Iris pigment epithelial cell (primary cell): ENCODE results near the gene MYADML2.
"Not testable (repeated sequence)": the region's sequence is repeated elsewhere in the genome, so short reads cannot be mapped to it uniquely, and the experiment has no call there.

Experiments
- DNase-seq: peaks from one replicate; pipeline ENCODE4 v3.0.0-alpha.2; 2011; ENCODE audit warnings: low read depth

MYADML2 gene

GRCh38 chr17:81958633-81959342, 11.8 kb upstream of the MYADML2 start:
- DNase-seq, result no peak

DNA sequence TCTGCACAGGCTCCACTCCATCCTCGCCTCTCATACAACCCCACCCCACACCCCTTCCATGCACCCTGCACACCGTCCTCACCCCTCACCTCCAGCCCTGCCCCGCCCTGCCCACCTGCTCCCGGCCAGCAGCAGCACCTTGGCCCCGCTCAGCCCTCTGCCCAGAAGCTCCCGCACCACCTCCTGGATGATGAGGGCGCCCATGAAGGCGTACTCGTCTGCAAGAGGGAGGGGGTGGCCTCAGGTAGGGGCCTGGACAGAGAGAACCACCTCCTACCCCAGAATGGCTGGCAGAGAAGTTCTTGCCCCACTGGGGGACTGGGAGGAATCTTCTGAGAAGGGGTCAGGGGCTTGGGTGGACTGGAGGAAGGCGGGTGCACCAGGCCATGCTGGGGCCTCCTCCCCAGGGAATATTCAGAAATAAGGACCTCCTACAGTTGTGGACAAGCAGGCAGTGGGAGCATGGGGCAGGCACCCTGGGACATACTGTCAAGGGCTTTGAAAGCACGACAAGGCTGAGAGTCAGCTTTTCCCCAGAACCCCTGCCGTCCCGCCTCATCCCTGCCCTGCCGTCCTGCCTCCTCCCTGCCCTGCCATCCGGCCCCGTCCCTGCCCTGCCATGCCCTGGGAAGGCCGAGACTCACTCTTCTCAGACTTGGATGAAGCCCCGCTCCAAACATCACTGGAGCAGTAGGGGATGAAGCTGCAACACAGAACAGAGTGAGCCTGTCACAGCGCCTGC, 10.8 kb upstream of the MYADML2 start:
- no peak for DNase-seq

DNA sequence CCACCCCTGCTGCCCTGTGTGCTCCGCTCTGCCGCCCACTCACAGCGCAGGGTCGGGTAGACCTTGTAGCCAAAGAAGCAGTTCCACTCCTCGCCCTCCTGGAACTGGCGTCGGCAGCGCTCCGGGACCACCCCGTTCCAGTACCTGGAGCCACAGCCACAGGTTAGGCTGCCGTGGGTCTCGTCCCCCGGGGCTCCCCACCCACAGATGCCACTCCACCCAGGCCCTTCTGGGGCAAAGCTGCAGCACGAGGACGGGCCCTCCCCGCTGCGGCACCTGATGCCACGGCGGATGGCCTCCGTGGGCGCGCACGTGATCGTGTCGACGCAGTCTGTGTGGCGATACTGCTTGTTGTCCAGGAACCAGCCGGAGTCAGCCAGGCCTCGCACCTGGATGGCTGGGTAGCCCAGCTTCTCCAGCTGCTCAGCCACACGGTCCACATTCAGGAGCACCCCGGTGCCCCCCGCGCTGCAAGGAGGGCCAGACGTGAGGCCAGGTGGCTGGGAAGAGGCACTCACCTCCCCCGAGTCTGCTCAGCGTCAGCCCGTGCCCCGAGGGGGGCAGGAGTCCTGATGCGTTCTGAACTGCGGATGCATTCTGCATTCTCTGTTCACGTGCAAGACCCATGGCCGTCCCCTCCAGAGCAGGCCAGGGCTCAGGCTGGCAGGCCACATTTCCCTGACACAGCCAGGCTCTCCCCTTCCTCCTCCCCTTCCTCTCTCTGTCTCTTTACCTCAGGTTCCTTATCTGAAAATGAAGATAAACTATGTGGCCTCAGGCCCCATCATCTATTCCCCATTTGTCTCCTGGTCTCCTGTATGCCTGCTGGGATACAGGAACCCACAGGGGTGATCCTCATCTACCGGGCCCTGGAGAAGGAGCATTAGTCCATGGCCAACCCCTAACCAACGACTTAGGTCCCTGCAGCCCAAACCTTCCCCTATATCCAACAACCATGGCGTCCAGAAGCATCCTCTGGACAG, 9.9 kb upstream of the MYADML2 start:
- DNase-seq, result no peak

DNA sequence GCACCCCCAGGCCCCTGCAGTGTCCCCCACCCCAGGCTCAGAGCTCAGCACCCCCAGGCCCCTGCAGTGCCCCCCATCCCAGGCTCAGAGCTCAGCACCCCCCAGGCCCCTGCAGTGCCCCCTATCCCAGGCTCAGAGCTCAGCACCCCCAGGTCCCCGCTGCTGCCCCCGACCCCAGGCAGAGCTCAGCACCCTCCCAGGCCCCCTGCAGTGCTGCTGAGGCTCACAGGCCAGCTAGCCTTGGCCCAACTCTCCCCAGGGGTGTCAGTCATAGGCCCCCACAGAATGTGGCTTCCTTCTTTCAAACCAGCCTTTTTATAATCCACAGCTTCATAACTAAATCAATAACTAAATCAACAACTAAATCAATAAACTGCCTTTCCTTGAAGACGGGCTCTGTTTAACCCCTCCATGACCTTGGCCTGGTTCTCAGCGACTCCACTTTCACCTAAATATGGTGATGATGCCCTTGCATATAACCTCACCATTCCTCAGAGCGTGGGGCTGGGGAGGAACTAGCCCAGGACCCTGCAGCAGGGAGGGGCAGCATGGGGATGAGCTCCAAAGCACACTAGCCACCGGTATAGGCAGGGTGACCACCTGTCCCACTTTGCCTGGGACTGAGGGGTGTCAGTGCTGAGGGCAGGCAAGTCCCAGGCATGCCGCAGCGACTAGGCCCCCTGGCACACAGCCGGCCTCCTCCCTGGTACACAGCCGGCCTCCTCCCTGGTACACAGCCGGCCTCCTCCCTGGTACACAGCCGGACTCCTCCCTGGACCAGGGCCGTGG, 8.9 kb upstream of the MYADML2 start:
- no peak for DNase-seq

DNA sequence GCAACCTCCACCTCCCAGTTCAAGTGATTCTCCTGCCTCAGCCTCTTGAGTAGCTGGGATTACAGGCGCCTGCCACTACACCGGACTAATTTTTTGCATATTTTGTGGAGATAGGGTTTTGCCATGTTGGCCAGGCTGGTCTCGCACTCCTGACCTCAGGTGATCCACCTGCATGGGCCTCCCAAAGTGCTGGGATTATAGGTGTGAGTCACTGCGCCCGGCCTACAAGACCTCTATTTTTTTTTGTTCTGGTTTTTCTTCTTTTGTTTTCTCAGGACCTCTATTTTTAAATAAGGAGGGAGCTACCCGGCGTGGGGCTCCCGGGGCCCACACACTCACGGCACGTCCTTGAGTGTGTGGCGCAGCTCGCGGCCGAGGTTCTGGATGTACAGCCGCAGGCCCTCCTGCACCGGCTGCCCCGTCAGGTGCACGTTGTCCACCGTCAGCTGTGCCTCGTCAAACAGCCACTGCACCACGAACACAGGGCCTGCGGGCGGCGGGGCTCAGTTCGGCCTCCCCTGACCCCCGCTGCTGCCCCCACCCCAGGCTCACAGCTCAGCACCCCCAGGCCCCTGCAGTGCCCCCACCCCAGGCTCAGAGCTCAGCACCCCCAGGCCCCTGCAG, 8.1 kb upstream of the MYADML2 start:
- no peak for DNase-seq

GRCh38 chr17:81954131-81955057, 7.4 kb upstream of the MYADML2 start:
- no peak for DNase-seq

GRCh38 chr17:81953443-81953842, 6.4 kb upstream of the MYADML2 start:
- DNase-seq, result not testable (repeated sequence)

DNA sequence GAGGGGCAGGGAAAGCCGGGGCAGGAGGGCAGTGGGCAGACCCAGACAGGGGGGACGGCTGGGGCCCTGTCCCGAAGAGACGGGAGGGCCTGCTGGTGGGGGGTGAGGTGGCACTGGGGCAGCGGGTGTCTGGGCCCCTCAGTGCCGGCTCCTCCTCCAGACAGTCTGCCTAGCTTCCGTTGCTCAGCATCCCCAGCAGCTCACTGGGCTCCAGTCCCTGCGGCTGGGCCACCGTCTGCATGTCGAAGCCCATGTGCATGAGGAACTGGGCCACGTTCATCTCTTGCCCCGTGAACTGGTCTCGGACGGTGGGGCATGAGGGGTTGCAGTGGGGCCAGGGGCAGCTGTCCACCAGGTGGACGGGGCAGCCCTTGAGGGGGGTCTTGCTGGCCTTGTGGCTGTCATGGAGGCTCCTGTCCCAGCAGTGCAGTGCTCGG, 5.8 kb upstream of the MYADML2 start:
- no peak for DNase-seq

GRCh38 chr17:81951785-81952684, 5.0 kb upstream of the MYADML2 start:
- DNase-seq, result no peak

DNA sequence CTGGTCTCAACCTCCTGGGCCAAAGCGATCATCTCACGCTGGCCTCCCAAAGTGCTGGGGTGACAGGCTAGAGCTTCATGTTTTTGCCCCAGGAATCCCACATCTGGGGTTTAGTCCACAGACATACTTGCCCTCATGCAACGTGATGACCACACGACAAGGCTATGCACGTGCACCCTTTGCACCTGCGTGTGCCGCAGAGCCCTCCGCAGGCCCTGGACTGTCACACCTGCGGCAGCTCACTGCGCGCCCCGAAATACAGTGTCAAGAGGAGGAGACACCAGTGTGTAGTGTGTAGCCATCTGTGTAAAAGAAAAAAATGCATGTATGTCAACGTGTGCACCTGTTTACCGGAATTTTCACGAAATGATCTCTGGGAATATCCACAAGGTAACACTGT, 3.5 kb upstream of the MYADML2 start:
- no peak for DNase-seq

- DNase-seq, result no peak
Observed at GRCh38 chr17:81948635-81949378, 1.8 kb upstream of the MYADML2 start.

DNA sequence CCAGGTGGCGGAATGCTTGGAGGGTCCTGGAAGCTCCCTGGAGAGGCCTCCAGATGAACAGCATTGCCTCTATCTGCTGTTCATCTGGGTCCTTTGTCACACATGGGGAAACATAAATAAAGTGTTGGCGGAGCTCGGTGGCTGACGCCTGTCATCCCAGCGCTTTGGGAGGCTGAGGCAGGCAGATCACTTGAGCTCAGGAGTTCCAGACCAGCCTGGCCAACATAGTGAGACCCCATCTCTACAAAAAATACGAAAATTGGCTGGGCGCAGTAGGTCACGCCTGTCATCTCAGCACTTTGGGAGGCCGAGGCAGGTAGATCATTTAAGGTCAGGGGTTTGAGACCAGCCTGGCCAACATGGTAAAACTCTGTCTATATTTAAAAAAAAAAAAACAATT, 2.2 kb downstream of the MYADML2 start:
- no peak for DNase-seq

- no peak for DNase-seq
Observed at GRCh38 chr17:81942167-81942553, 4.9 kb downstream of the MYADML2 start.

DNA sequence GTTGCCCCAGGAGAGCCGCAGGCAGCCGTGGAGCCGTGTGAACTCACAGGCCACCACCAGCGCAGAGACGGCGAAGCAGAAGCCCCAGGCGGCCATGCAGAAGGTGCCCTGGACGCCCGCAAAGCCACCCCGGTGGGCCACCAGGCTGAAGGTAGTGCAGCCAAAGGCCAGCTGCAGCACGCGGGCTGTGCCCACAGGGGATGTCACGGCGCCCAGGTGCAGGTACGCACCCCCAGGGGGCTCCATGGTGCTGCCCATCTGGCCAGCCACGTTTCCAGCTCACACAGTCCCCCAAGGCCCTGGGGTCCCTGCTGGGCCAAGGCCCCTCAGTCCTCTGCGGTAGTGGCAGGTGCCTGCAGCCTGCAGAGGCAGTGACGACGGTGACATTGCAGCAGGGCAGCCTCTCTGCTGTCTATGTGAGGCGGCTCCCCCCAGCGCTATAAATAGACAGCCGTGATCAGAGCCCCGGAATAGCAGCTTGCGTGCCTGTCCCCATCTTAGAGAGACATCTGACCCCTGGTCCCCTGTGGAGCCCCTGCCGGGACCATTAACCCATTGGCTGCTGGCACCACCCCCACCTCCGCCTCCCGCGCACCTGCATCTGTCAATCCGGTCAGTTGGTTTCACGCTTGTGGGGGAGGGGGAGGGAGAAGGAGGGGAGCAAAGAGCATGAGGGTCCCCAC, 5.4 kb downstream of the MYADML2 start:
- no peak for DNase-seq

DNA sequence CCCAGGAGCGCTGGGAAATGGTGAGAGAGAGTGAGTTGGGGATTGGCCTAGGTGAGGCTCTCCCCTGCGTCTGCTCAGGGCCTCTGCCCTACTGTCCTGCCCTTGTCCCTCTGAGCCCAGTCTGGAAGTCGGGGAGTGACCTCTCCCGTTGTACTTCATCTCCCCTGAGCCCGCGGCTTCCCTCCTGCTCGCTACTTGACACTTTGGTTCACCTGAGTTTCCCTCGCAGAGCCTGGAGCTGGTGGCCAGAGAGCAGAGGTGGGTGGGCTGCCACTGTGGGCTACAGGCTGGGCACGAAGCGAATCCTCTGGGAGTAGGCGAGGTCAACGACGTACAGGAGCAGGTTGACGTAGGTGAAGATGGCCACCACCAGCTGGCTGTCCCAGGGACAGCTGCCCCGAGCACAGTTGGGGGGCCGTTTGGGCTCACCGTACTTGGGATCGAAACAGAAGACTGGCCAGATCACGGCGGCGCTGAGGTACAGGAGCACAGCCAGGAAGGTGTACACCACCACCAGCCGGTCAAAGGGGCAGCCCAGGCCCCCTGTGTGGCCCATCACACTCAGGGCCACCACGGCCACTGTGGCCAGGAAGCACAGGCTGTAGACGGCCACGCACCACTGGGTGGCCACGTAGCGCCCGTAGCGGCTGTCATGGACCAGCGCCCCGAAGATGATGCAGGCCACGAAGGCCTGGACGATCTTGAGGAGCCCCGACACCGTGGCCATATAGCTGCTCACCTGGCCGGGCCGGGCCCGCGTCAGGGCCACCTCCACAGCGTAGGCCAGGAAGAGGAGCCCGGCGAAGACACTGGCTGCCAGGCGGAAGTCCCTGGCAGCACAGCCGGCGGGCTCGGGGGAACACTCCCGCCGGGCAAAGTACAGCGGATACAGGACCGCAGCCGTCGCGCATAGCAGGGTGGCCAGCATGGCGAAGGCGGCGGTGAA, 6.2 kb downstream of the MYADML2 start:
- no peak for DNase-seq

GRCh38 chr17:81939881-81940385, 7.1 kb downstream of the MYADML2 start:
- DNase-seq, result no peak
